NCI-H2081 (cell line): ENCODE results near the gene PPIB.

Experiments
- DNase-seq, 2 experiments: peaks; one replicate each; lab custom pipeline; 2025; lab: John Stamatoyannopoulos, UW

Gene PPIB

GRCh38 chr15:64162869-64163658, at the start of gene PPIB:
Gene PPIB (minus strand): TSS chr15:64163022. CDS start chr15:64162986, 36 bp downstream.
- peak; percentile 97 to 98 for DNase-seq

DNA sequence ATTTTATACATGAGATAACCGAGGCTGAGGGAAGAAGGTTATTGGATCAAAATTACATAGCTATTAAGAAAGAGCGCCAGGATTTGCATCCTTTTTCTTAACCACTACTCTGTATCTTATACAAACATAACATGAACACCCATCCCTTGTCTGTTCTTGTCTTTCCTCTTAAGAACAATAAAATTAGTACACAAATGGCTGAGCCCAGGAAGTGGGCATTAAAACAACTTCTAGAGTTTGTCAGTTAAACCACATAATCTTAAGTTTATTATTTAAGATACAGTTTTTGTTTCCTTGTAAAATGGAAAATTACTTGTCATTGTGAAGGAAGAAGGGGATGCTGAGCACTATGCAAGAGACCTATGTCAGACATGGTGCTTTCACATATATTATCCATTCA, 48.9 kb upstream of the PPIB start:
- no peak for DNase-seq

- no peak for DNase-seq
Measured at GRCh38 chr15:64210371-64210770, 47.5 kb upstream of the PPIB start.

- peak; percentile 47 to 53 for DNase-seq
Measured at GRCh38 chr15:64209680-64210334, 47.0 kb upstream of the PPIB start.

DNA sequence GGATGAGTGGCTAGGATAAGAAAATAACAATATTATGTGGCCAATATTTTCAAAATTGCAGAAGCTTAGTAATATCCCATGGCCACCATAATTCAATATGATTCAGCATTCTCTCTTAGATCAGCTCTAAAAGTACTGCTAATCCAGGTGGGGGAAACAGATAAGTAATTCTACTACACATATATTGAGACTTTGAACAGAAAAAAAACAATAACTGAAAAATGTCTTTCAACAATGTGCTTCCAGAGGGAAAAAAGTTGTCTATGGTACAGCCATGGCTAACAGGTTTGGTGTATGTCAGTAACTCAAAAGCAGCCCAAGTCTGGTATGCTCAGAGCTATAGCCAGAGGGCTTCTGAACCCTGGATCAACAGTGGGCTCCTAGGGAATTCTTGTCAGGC, 42.4 kb upstream of the PPIB start:
- DNase-seq = no peak

DNA sequence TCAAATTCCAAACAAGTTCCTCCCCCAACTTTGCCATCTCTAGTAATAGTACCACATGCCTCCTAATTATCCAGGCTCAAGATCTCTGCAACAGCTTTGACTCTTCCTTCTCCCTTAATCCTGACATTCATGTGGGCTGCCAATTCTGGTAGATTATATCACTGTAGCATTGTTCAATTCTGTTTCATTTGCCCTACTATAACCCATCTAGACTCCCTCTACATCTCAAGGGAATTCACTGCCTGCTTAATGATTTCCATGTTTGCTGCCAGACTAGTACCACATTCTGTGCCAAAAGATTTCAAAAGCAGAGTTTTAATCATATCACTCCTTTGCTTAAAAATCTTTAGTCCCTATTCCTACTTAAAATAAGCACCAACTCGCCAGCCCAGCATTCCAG, 34.6 kb upstream of the PPIB start:
- DNase-seq = no peak

DNA sequence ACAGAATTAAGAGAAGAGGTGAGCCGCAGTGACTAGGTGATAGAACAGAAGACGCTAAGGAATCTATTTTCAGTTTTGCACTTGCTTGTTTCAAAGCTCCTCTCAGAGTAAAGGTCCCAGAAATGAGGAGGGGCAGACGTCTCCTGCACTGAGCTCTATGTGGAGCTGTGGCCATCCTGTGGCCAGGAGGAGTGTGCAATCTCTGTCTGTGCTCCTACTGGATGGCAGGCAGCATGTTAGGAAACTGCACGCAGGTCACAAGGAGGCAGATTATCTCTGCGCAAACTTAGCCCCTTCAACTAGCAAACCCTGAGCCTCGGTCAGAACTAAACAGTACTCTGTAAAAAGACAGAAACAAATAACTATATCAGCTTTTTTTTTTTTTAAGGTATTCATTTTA, 31.1 kb upstream of the PPIB start:
- DNase-seq = no peak

DNA sequence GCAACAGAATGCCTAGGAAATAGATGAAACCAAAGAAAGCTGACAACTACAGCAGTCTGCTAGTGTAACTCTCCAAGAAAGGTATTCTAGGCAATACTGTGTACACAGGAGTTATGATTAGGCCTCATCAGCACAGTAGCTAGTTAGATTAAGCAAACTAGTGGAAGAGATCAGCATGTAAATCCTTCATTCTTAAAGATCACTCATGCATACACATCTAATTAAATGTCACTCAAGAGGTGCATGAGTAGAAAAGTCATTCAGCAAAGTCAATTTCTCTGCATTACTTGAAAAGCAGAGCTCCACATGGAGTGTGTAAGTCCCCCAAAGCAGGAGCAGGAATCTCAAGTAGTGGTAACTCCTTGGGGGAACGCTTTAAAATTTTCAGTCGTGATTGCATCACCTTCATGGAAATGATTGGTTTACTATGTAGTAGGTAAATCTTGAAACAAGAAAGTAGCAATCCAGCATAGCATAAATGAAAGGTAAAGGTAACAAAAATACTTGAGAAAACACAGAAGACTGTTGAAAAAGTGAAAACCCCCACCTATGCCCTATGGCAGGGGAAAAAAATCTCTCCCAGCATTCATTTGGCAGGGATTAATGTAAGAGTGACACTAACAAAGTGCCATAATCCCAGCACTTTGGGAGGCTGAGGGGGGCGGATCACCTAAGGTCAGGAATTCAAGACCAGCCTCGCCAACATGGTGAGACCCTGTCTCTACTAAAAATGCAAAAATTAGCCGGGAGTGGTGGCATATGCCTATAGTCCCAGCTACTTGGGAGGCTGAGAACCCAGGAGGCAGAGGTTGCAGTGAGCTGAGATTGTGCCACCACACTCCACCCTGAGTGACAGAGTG, 29.4 kb upstream of the PPIB start:
- no peak for DNase-seq

GRCh38 chr15:64187396-64188191, 24.8 kb upstream of the PPIB start:
- no peak for DNase-seq

DNA sequence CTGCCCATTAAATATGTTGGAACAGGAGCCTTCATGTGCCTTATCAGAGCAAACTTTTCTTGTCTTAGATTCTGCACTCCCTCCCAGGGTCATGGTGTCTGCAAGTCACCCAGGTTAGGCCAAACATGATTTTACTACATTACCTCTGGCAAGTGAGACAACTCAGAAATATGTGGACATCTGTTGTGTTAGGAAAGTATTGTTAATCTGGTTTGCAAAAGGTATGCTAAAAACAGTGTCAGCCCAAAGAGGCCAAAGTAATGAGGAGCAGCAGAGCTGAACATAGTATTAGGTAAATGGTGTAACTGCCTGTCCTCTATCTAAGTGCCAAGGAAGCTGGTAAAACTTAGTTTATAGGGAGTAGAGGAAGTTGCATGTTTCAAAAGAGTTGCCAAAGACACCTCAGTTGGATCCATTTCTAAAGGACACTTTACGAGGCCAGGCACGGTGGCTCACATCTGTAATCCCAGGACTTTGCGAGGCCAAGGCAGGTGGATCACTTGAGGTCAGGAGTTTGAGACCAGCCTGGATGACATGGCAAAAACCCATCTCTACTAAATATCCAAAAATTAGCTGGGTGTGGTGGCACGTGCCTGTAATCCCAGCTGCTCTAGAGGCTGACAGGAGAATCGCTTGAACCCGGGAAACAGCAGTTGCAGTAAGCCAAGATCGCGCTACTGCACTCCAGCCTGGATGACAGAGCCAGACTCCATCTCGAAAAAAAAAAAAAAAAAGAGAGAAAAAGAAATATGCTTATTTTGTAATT, 22.5 kb upstream of the PPIB start:
- DNase-seq = no peak

DNA sequence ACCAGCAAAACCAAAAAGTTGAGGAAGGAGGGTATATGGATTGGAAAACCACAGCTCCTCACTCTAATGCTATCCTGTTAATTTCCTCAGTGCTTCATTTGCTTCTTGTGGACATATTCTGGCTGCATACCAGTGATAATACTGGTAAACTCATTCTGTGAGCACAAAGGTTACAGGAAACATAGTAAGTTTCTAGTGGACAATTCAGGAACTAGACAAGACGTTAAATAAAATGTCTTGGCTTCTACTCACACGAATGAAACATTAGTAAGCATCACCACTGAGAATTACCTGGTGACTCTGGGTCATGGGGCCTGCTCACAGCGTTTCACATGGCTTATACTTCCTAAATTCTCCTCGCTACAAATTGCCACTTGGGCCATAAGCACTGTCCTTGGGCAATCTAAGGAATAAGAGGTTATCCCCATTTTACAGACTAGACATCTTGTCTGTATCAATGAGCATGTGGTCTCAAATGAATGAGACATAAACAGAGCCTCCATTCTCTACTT, 20.1 kb upstream of the PPIB start:
- DNase-seq = no peak

DNA sequence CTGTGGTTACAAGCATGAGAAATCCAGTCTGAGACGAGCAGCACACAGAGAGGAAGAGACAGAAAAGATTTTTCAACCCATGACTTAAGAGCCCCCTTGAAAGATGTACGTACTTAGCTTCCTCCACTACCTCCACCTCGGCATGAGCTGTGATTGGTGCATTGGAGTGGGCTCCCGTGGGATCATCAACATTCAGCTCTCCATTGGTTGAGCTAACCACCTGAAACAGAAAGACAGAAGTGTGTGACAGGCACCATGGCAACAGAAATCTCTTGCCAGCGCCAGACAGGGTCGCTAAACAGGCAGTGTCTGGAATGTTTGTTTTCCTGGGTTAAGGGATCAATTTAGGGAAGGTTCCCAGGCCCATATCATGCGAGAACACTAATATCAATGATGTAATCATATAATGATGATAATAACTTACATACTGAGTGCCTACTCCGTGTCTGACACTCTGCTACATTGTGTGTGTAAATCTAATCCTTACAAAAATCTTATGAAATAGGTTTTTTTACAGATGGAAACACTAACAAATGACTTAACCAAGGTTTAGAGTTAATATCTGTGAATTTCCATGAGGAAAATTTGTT, 17.5 kb upstream of the PPIB start:
- DNase-seq = no peak

GRCh38 chr15:64166102-64166890, 3.5 kb upstream of the PPIB start:
- DNase-seq = no peak

- DNase-seq = no peak
Measured at GRCh38 chr15:64164436-64164835, 1.6 kb upstream of the PPIB start.

DNA sequence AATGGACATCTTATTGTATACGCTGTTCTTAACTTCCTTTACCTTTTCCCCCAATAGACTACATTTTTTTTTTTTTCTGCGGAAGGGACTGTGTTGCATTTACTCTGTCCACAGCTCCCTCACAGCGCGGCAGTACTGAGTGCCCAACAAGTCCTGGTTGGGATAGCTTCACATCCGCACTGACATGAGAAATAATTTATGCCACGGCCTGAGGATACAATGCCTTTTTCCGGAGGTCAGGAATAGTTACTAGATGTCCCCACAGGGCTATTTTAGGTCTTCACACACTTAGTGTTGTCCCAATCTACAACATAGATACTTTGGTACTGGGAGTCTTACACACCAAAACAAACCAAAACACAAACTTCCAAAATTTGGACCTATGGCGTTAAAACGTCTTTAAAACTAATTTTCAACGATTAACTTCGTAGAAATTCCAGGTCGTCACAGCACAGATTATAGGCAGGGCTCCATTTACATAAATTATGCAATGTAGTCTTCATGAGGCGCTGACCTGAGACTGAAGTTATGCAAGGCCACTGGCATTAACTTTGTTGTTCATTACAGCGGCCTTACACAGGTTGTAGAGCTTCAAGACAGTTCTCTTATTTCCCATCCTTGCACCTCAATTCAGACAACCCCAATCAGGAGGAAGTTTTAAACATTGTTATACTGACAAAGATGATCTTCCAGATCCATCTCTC, 989 bp upstream of the PPIB start:
- DNase-seq = no peak

DNA sequence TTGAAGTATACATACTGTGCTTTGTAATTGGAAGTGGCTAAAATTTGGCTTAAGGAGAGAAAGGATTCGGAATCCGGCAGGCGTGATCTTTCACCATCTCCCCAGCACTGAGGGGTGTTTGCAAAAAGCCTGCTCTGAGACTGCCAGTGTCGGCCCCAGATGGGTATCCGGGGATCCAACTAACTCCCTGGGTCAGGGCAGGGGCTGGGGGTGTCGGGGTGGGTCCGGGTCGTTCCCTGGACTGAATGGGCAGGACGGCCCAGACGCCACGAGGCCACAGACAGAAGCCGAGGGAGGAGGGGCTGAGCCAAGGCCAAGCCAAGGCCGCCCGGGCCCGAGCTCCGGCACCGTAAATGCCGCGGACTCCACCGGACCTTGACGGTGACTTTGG, 349 bp downstream of the PPIB start:
- DNase-seq = no peak

GRCh38 chr15:64161688-64162477, 939 bp downstream of the PPIB start:
- no peak for DNase-seq
